Measurements from ENCODE around the gene TUBA4A. TPM values are rescaled to one million over a fixed set of nuclear protein-coding genes. Genes with fewer than 3 reads are reported as not detected.

The TUBA4A gene
- total RNA-seq: 15.6 and 16.3 TPM in 2 replicates

GRCh38 chr2:219253753-219254589 is at the start of gene TUBA4A:
Gene TUBA4A, minus strand, starts transcription at chr2:219253918. Its CDS starts 60 bp downstream, at chr2:219253858.

DNA sequence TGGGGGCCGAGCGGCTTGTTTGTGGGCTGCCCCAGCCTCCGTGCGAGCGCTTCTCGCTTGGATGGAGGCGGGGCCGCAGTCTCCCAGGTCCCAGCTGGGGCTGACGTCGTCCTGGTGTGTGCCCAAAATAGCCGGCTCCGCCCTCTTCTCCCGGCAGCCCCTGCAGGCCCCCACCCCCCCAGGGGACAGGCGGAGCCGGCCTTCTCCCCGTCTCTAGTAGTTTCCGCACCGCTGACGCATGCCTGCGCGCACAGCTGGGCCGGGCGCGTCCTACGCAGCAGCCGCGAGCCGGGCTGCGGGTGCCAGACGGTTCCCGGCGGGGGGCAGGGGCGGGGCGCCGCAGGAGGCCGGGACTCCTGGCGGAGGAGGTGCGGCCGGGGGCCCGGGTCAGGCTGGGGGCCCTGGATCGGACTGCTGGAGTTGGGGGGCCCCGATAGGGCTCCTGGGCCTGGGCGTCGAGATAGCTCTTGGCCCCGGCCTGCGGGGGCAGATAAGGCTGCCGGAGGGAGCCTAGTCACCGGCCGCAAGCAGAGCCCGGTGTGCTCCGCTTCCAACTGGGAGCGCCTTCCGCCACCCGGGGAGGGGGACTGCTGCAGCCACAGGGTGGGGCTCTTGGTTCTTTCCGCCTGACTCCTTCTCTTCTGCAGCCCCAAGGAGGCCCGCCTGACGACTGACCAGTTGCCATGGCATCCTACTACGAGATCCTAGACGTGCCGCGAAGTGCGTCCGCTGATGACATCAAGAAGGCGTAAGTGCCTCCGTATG is 25.6 kb upstream of the TUBA4A start, which contains the start of gene DNAJB2:
Gene DNAJB2 (plus strand): TSS at position 216 of the 765 bp plus-strand sequence. CDS start 468 bp downstream, at position 684.

DNA sequence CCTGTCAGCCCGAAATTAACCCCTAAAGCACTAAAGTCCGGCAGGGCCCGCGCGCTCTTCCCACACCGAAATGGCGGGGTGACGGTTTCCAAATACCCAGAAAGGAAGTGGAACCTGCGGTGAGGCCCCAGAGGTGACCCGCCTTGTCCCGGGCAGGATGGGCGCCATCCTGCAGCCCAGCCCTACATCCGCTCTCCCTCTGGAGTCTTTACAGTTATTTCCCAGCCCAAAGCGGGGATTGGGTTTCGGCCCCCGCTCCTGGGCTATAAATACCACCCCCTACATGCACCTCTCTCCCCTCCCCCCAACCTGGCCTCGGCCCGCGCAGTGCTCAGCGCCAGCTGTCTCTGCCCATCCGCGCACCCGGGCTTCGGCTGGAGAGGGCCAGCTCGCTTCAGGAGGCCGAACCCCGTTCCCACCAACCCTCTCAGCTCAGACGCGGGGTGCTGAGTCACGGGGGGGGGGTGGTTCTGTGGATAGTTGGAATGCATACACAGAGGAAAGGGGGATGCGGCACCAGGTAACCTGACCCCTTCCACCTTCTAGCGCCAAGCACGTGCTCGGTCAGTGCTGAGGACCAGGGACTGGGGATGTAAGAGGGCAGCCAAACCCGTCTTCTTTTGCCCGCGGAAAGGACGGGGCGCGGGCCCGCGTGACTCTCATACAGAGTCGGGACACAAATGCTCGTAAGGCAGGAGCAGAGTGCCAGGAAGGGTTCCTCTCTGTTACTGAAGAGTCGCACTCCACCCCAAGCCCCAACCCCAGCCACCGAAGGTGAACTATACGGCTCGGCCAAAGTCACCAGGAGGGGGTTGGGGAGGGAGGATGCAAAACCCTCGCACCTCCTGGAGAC is 592 bp downstream of the TUBA4A start, which contains the start of gene TUBA4B:
Gene TUBA4B (plus strand): TSS at position 344 of the 853 bp plus-strand sequence. CDS start 165 bp downstream, at position 509.

GRCh38 chr2:219245148-219245898 is 8.4 kb downstream of the TUBA4A start, which contains the start of the genes GLB1L and STK16:
Gene GLB1L, minus strand, starts transcription at chr2:219245444. Its CDS starts 1,871 bp downstream, at chr2:219243573.
Gene STK16, plus strand, starts transcription at chr2:219245479. Its CDS starts 521 bp downstream, at chr2:219246000.

GRCh38 chr2:219229305-219230058 is 24.2 kb downstream of the TUBA4A start, which contains the start of the genes ANKZF1 and ATG9A:
Gene ANKZF1, plus strand, starts transcription at chr2:219229806. Its CDS starts 452 bp downstream, at chr2:219230258.
Gene ATG9A, minus strand, starts transcription at chr2:219229636. Its CDS starts 1,612 bp downstream, at chr2:219228024.

GRCh38 chr2:219218732-219219701 is 34.7 kb downstream of the TUBA4A start, which contains the start of gene ABCB6:
Gene ABCB6, minus strand, starts transcription at chr2:219218958. Its CDS starts 285 bp downstream, at chr2:219218673.

DNA sequence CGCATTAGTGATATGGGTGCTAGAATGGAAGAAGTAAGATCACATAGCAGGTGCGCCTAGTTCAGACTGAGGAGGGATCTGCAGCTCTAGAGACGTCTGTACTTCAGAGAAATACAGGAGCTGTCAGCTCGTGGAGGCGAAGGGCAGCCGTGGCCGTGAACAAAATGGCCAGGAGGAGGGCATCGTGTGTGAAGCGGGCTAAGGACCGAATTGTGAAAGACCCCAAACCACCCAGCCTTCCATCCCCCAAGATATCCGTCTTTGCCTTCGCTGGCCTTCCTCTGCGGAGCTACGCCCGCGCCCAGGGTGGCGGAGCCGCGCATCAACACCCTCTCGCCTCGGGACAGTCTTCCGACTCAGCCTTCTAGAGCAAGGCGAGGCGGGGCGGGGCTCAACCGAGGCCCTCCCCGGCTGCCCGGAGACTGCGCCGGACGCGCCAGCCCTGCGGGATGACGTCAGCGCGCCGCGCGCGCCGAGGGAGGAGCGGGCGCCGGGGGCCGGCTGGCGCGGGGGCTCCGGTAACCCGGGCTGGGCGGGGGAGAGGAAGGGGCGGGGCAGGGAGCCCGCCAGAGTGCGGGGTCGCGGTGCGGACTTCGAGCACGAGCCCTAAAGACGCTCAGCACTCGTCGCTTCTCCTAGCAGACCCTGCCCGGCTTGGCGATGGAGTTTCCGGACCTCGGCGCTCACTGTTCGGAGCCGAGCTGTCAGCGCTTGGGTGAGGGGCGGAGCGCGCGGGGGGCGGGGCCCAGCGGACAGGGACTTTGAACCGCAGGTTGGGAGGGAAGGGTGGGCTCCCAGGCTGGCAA is 47.2 kb downstream of the TUBA4A start, which contains the start of gene ZFAND2B:
Gene ZFAND2B (plus strand): TSS at position 455 of the 806 bp plus-strand sequence. CDS start 206 bp downstream, at position 661.

Other genes starting within 250 kb of the TUBA4A start
- gene CFAP65, start 212.4 kb downstream of the TUBA4A start, total RNA-seq: not detected in 2 replicates
- 0.32 TPM in 1 of 2 replicates, not detected in the other for gene IHH, start 193.0 kb downstream of the TUBA4A start, total RNA-seq
- 17.2 and 22.2 TPM in 2 replicates for gene NHEJ1, start 93.1 kb downstream of the TUBA4A start, total RNA-seq
- gene SLC23A3, start 83.9 kb downstream of the TUBA4A start, total RNA-seq: 1.4 TPM in 1 of 2 replicates, not detected in the other
- gene CNPPD1, start 77.0 kb downstream of the TUBA4A start, total RNA-seq: 16.9 and 26.8 TPM in 2 replicates
- 43.0 and 46.3 TPM in 2 replicates for gene RETREG2, start 75.6 kb downstream of the TUBA4A start, total RNA-seq
- 24.8 and 33.4 TPM in 2 replicates for gene ZFAND2B, start 47.1 kb downstream of the TUBA4A start, total RNA-seq
- gene ABCB6, start 35.0 kb downstream of the TUBA4A start, total RNA-seq: 17.2 and 17.9 TPM in 2 replicates
- 52.5 and 113 TPM in 2 replicates for gene ATG9A, start 24.3 kb downstream of the TUBA4A start, total RNA-seq
- 21.9 and 33.2 TPM in 2 replicates for gene ANKZF1, start 24.1 kb downstream of the TUBA4A start, total RNA-seq
- 10.1 and 11.8 TPM in 2 replicates for gene GLB1L, start 8.5 kb downstream of the TUBA4A start, total RNA-seq
- 14.2 and 20.8 TPM in 2 replicates for gene STK16, start 8.4 kb downstream of the TUBA4A start, total RNA-seq
- not detected in 2 replicates for gene TUBA4B, start 675 bp downstream of the TUBA4A start, total RNA-seq
- gene DNAJB2, start 25.4 kb upstream of the TUBA4A start, total RNA-seq: 12.0 and 32.1 TPM in 2 replicates
- gene PTPRN, start 55.5 kb upstream of the TUBA4A start, total RNA-seq: 22.6 and 64.0 TPM in 2 replicates
- not detected in 2 replicates for gene RESP18, start 78.8 kb upstream of the TUBA4A start, total RNA-seq
- gene DNPEP, start 134.0 kb upstream of the TUBA4A start, total RNA-seq: 48.9 and 119 TPM in 2 replicates
- under 0.01 and 20.4 TPM in 2 replicates for gene DES, start 164.5 kb upstream of the TUBA4A start, total RNA-seq
- gene SPEG, start 180.9 kb upstream of the TUBA4A start, total RNA-seq: 8.5 and 11.7 TPM in 2 replicates
- 62.8 and 73.8 TPM in 2 replicates for gene GMPPA, start 245.0 kb upstream of the TUBA4A start, total RNA-seq